Testis (tissue), 2 donors: ENCODE measurements around the gene CRYBA4.

Source experiments
- CTCF ChIP-seq, 3 experiments: fragments of 450-650 bp in 2 of 3; fragments of 200-600 bp in 1 of 3; sonication (generic) in 1 of 3; IDR thresholded peaks; one replicate each; pipeline ENCODE4 v1.5.1; 2016 to 2019; ENCODE audit warnings: antibody characterized with exemption in 3 of 3, mild to moderate bottlenecking in 2 of 3, moderate library complexity in 1 of 3
- POLR2A ChIP-seq: fragments of 450-650 bp; IDR thresholded peaks from one replicate; pipeline ENCODE4 v1.6.1; 2017; ENCODE audit warnings: antibody characterized with exemption, mild to moderate bottlenecking, moderate library complexity

GRCh38 chr22:26610996-26611395 is 10.8 kb upstream of the CRYBA4 start:
- no peak for TF ChIP-seq CTCF (IDR thresholded peaks at IDR 0.05)
- no peak for TF ChIP-seq POLR2A
